ENCODE results near the gene CCL4.

Gene CCL4

GRCh38 chr17:36144981-36145729 lies 41.5 kb downstream of the CCL4 start:
- no peak for DNase-seq (ENCODE audit: low read depth)

- no peak for DNase-seq (ENCODE audit: low read depth)
Measured at GRCh38 chr17:36147601-36148000, 44.0 kb downstream of the CCL4 start.

- DNase-seq (ENCODE audit: low read depth) = peak; percentile 21
Measured at GRCh38 chr17:36148559-36149295, 45.1 kb downstream of the CCL4 start.

- no peak for DNase-seq (ENCODE audit: low read depth)
Measured at GRCh38 chr17:36149296-36149820, 45.7 kb downstream of the CCL4 start.

GRCh38 chr17:36151891-36152638 lies 48.4 kb downstream of the CCL4 start:
- DNase-seq (ENCODE audit: low read depth) = no peak

GRCh38 chr17:36152639-36153120 lies 49.1 kb downstream of the CCL4 start:
- DNase-seq (ENCODE audit: low read depth) = no peak

- no peak for DNase-seq (ENCODE audit: low read depth)
Measured at GRCh38 chr17:36153895-36154610, 50.4 kb downstream of the CCL4 start.

Data from stimulated activated CD8-positive, alpha-beta memory T cell treated with anti-CD3 and anti-CD28 coated beads, Interleukin-7, amount 100 ng/mL, for 24 hours (primary cell).